ENCODE results near the gene NDUFS7. TPM values are rescaled to one million over a fixed set of nuclear protein-coding genes. Genes with fewer than 3 reads are reported as not detected.
A peak's percentile ranks its signal among the peaks of the same experiment; 100 is the strongest.
"Not testable (repeated sequence)": the region's sequence is repeated elsewhere in the genome, so short reads cannot be mapped to it uniquely, and the experiment has no call there.

Gene NDUFS7
- total RNA-seq, 2 donors from 2014 or later: 147 to 202 TPM

DNA sequence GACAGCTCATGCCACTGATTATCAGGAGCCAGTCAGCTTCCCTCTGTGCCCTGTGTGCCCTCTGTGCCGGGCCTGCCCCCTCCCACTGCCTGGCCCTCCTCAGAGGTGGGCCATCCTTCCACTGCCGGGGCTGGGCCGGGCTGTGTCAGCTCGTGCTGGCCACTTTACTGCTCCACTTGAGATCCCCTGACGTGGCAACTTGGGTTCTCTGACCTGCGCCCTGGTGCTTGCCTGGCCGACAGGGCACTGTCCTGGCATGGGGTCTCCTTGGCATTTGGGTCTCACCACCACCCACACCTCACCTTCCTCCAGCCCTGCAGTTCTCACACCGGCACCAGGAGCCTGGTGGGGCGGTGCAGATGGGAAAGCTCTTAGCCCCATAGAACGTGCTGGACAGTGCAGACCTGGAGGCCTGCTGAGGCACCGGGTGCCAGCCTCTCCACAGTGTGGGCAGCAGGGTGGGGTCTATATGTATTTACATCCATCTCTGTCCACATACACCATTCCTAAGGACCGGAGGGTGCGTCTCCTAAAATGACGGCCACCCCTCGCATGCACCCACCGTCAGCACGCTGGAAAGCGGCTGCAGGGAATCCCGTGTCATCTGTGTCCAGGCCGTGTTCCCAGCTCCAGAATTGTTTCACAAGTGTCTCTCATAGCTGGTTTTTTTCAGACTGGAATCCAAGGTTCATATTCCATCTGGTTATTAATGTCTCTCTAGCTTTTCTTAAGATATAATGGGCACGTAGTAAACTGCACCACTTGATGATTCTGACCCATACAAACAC is 35.4 kb downstream of the NDUFS7 start:
- intact Hi-C loops (cut with DNase I): no loop called here
- TF ChIP-seq, protein P1, sequence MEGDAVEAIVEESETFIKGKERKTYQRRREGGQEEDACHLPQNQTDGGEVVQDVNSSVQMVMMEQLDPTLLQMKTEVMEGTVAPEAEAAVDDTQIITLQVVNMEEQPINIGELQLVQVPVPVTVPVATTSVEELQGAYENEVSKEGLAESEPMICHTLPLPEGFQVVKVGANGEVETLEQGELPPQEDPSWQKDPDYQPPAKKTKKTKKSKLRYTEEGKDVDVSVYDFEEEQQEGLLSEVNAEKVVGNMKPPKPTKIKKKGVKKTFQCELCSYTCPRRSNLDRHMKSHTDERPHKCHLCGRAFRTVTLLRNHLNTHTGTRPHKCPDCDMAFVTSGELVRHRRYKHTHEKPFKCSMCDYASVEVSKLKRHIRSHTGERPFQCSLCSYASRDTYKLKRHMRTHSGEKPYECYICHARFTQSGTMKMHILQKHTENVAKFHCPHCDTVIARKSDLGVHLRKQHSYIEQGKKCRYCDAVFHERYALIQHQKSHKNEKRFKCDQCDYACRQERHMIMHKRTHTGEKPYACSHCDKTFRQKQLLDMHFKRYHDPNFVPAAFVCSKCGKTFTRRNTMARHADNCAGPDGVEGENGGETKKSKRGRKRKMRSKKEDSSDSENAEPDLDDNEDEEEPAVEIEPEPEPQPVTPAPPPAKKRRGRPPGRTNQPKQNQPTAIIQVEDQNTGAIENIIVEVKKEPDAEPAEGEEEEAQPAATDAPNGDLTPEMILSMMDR (IDR thresholded peaks at IDR 0.05): no peak
- Histone ChIP-seq H3K4me3 (no peak overlapping the region), H3K9me3 (no peaks in the 10 kb centered on the region), H3K27me3 (replicated peaks; ENCODE audit: insufficient read depth) (no peaks in the 10 kb centered on the region), H3K4me1 (replicated peaks) (peaks cover 32% of the 10 kb centered on the region), H3K36me3 (peaks cover 0 to 7% of the 10 kb centered on the region in 2 donors), H3K27ac (no peak overlapping the region)
- WGBS: 87% methylated on average over 21 of the region's 21 CpGs
- no peak for DNase-seq (ENCODE audit: low spot score)

DNA sequence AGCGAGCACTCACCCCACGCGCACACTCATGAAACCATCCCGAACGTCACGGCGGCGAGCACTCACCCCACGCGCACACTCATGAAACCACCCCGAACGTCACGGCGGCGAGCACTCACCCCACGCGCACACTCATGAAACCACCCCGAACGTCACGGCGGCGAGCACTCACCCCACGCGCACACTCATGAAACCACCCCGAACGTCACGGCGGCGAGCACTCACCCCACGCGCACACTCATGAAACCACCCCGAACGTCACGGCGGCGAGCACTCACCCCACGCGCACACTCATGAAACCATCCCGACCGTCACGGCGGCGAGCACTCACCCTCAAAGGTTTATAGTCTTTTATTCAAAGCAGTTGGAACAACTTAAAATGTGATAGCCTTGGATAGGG is 36.4 kb downstream of the NDUFS7 start:
- H3K27me3 ChIP-seq (replicated peaks; ENCODE audit: insufficient read depth); intact Hi-C loops (cut with DNase I); DNase-seq (ENCODE audit: low spot score); H3K36me3 ChIP-seq; H3K4me3 ChIP-seq; H3K27ac ChIP-seq; H3K9me3 ChIP-seq: not testable (repeated sequence)
- 95% methylated on average over 26 of the region's 43 CpGs for WGBS
- peaks cover 32% of the 10 kb centered on the region for H3K4me1 ChIP-seq (replicated peaks)

DNA sequence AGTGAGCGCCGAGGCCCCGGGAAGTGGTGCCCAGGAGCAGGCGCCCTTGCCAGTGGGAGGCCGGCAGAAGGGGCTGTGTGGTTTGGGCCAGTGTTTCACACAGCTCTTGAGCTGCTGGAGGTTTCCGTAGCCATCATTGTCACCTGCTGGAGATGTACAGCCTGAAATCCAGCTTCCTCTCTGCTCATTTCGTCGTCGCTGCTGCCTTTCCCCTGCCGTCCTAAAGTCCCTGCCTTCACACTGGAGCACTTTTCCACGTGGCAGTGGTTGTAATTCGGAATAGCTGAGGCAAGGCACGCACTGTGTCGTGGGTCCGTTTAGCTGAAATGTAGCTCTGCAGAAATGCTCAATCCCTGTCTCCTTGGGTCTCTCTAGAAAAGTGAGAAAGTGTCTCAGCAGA is 36.9 kb downstream of the NDUFS7 start:
- Histone ChIP-seq H3K36me3 (peaks cover 0 to 7% of the 10 kb centered on the region in 2 donors), H3K4me3 (no peak overlapping the region), H3K27me3 (replicated peaks; ENCODE audit: insufficient read depth) (no peaks in the 10 kb centered on the region), H3K4me1 (replicated peaks) (peaks cover 30% of the 10 kb centered on the region), H3K27ac (no peak overlapping the region), H3K9me3 (no peaks in the 10 kb centered on the region)
- TF ChIP-seq POLR2A (IDR thresholded peaks at IDR 0.05) (no peak), POLR2AphosphoS5 (IDR thresholded peaks at IDR 0.05) (no peak)
- TF ChIP-seq, protein P1 (IDR thresholded peaks at IDR 0.05): no peak
- intact Hi-C loops (cut with DNase I): no loop called here
- WGBS: 92% methylated on average over 15 of the region's 15 CpGs
- DNase-seq (ENCODE audit: low spot score): no peak

DNA sequence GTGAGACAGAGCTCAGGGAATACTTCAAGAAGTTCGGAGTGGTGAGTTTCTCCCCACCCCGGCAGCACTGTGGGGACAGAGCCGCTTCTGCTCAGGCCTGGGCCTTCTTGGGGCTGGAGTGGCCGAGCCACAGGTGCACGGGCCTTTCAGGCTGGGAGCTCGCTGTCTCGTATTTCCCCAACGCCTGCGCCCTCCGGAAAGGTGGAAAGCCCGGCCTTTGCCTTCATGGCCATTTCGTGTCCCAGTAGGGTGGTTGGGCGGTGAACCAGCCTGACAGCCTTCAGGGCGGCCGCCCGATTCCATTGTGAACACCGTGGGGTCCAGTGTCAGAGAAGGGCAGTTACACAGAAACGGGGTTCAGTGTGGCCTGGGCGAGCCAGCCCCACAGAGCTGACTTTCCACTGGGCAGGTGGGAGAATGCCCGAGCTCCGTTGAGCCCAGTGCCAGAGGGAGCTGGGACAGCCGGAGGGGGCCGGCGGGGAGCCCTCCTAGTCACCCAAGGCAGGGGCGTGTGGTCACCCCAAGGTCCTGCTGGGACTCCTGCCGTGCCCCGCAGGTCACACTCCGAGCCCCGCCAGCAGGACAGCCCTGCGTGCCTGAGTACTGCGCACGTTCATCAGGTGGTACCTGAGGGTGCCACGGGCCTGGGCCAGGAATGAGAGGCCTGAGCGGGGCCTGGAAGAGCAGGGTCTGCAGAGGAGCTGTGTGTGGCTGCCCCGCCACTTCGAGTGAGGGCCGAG is 37.7 kb downstream of the NDUFS7 start:
- intact Hi-C loops (cut with DNase I): no loop called here
- peak overlapping the region in 1 of 2 donors; percentile 19 for H3K27ac ChIP-seq
- H3K27me3 ChIP-seq (replicated peaks; ENCODE audit: insufficient read depth): no peaks in the 10 kb centered on the region
- H3K4me1 ChIP-seq (replicated peaks): peaks cover 22% of the 10 kb centered on the region
- H3K4me3 ChIP-seq: no peak overlapping the region
- WGBS: 92% methylated on average over 37 of the region's 37 CpGs
- no peak for TF ChIP-seq POLR2A (IDR thresholded peaks at IDR 0.05)
- TF ChIP-seq POLR2AphosphoS5 (IDR thresholded peaks at IDR 0.05): no peak
- TF ChIP-seq, protein P1 (IDR thresholded peaks at IDR 0.05): no peak
- H3K36me3 ChIP-seq: peaks cover 0 to 7% of the 10 kb centered on the region in 2 donors
- no peak for DNase-seq (ENCODE audit: low spot score)
- H3K9me3 ChIP-seq: no peaks in the 10 kb centered on the region

DNA sequence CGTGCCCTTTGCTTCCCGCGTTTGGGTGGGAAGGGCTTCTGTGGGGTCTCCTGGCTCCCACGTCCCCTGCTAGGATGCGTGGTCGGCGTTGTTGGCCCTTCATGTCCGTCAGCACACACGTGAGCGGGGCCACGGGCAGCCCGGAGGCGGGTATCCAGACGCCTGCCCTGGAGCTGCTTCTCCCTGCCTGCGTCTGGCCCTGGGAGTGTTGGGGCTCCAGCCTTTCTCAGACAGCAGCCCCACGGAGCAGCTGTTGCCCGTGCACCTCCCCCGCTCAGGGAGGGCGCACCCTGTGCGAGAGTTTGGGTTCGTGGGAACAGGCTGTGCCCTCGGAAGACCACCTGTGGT is 38.2 kb downstream of the NDUFS7 start:
- WGBS: 87% methylated on average over 9 of the region's 22 CpGs
- Histone ChIP-seq H3K27ac (peak overlapping the region in 1 of 2 donors; percentile 15), H3K4me1 (replicated peaks) (peaks cover 17% of the 10 kb centered on the region), H3K27me3 (replicated peaks; ENCODE audit: insufficient read depth) (no peaks in the 10 kb centered on the region), H3K9me3 (no peaks in the 10 kb centered on the region), H3K4me3 (no peak overlapping the region), H3K36me3 (peaks cover 0 to 7% of the 10 kb centered on the region in 2 donors)
- intact Hi-C loops (cut with DNase I): no loop called here
- DNase-seq (ENCODE audit: low spot score): no peak
- TF ChIP-seq POLR2AphosphoS5 (IDR thresholded peaks at IDR 0.05) (no peak), POLR2A (IDR thresholded peaks at IDR 0.05) (no peak)
- TF ChIP-seq, protein P1 (IDR thresholded peaks at IDR 0.05): no peak

Data from prostate gland (tissue), 2 donors.